Loucy (cell line): Measurements from ENCODE around the gene GCH1.
"Not testable (repeated sequence)": the region's sequence is repeated elsewhere in the genome, so short reads cannot be mapped to it uniquely, and the experiment has no call there.

ENCODE experiments used
- H2AFZ ChIP-seq: fragments of 200-600 bp; sonication (generic); 2 replicates; pipeline ENCODE4 v1.6.0; 2016; ENCODE audit warnings: antibody characterized with exemption, mild to moderate bottlenecking, low read length, moderate library complexity
- H3F3A ChIP-seq: fragments of 200-600 bp; 2 replicates; pipeline ENCODE4 v1.6.0; 2016; ENCODE audit warnings: antibody characterized with exemption, low read depth, mild to moderate bottlenecking
- H3K27me3 ChIP-seq: fragments of 200-600 bp; sonication (generic); 2 replicates; pipeline ENCODE4 v1.6.1; 2014; ENCODE audit warnings: low read length, mild to moderate bottlenecking; ENCODE audit not compliant: insufficient read depth, poor library complexity, severe bottlenecking
- H3K36me3 ChIP-seq: fragments of 200-600 bp; sonication (generic); 2 replicates; pipeline ENCODE4 v1.6.1; 2016; ENCODE audit warnings: low read length; ENCODE audit not compliant: insufficient read depth
- H3K4me1 ChIP-seq: fragments of 200-600 bp; sonication (generic); 2 replicates; pipeline ENCODE4 v1.5.1; 2014; ENCODE audit warnings: low read length, mild to moderate bottlenecking; ENCODE audit not compliant: insufficient read depth, poor library complexity, severe bottlenecking
- H3K4me2 ChIP-seq: fragments of 200-600 bp; sonication (generic); 2 replicates; pipeline ENCODE4 v1.6.0; 2014; ENCODE audit warnings: antibody characterized with exemption, low read length, low read depth, mild to moderate bottlenecking; ENCODE audit not compliant: poor library complexity, severe bottlenecking
- H3K4me3 ChIP-seq: fragments of 200-600 bp; sonication (generic); 2 replicates; pipeline ENCODE4 v1.5.1; 2014; ENCODE audit warnings: low read length, mild to moderate bottlenecking, mixed read lengths; ENCODE audit not compliant: poor library complexity, severe bottlenecking
- H3K79me2 ChIP-seq: fragments of 200-600 bp; sonication (generic); 2 replicates; pipeline ENCODE4 v1.6.1; 2014; ENCODE audit warnings: low read length; ENCODE audit not compliant: insufficient read depth
- H3K9ac ChIP-seq: fragments of 200-600 bp; sonication (generic); 2 replicates; pipeline ENCODE4 v1.6.0; 2014; ENCODE audit warnings: mild to moderate bottlenecking, low read depth, low read length, moderate library complexity; ENCODE audit not compliant: poor library complexity, severe bottlenecking
- H3K9me2 ChIP-seq: fragments of 200-600 bp; sonication (generic); replicated peaks from 2 replicates; pipeline ENCODE4 v1.6.1; 2016; ENCODE audit warnings: low read depth, low read length, mixed read lengths
- H3K9me3 ChIP-seq: fragments of 200-600 bp; sonication (generic); 2 replicates; pipeline ENCODE4 v1.6.1; 2014; ENCODE audit warnings: mild to moderate bottlenecking, antibody characterized with exemption, low read length, low read depth; ENCODE audit not compliant: insufficient read depth
- H4K20me1 ChIP-seq: fragments of 200-600 bp; sonication (generic); 2 replicates; pipeline ENCODE4 v1.6.0; 2014; ENCODE audit warnings: antibody characterized with exemption, low read length, mild to moderate bottlenecking; ENCODE audit not compliant: insufficient read depth, poor library complexity, severe bottlenecking
- EZH2phosphoT487 ChIP-seq: fragments of 200-600 bp; IDR thresholded peaks from 2 replicates; pipeline ENCODE4 v1.6.1; 2018; ENCODE audit warnings: antibody characterized with exemption, mild to moderate bottlenecking, moderate library complexity, borderline replicate concordance
- TF ChIP-seq, protein P1 (sequence below): fragments of 200-600 bp; sonication (generic); conservative IDR thresholded peaks from 2 replicates; pipeline ENCODE4 v1.5.1; 2014; ENCODE audit warnings: mild to moderate bottlenecking, antibody characterized with exemption, low read length

The GCH1 gene

DNA sequence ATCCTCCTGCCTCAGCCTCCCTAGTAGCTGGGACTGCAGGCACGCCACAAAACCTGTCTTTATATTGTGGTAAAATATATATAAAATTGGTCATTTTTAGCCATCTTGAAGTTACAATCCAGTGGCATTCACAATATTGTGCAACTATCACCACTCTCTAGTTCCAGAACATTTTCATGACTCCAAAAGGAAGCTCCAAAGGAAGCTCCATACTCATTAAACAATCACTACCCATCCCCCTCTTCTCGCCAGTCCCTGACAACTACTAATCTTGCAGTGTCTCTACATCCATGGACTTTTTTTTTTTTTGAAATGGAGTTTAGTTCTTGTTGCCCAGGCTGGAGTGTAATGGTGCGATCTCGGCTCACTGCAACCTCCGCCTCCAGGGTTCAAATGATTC lies 3.1 kb downstream of the GCH1 start:
- H4K20me1 ChIP-seq, result no peaks in the 10 kb centered on the region
- TF ChIP-seq, protein P1, sequence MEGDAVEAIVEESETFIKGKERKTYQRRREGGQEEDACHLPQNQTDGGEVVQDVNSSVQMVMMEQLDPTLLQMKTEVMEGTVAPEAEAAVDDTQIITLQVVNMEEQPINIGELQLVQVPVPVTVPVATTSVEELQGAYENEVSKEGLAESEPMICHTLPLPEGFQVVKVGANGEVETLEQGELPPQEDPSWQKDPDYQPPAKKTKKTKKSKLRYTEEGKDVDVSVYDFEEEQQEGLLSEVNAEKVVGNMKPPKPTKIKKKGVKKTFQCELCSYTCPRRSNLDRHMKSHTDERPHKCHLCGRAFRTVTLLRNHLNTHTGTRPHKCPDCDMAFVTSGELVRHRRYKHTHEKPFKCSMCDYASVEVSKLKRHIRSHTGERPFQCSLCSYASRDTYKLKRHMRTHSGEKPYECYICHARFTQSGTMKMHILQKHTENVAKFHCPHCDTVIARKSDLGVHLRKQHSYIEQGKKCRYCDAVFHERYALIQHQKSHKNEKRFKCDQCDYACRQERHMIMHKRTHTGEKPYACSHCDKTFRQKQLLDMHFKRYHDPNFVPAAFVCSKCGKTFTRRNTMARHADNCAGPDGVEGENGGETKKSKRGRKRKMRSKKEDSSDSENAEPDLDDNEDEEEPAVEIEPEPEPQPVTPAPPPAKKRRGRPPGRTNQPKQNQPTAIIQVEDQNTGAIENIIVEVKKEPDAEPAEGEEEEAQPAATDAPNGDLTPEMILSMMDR, result no peak
- no peak for TF ChIP-seq EZH2phosphoT487
- no peaks in the 10 kb centered on the region for H3K36me3 ChIP-seq
- H3K4me3 ChIP-seq, result no peak overlapping the region
- H3F3A ChIP-seq, result no peaks in the 10 kb centered on the region
- H3K9me3 ChIP-seq, result no peaks in the 10 kb centered on the region
- H3K4me2 ChIP-seq, result no peak overlapping the region
- H3K9ac ChIP-seq, result no peak overlapping the region
- H2AFZ ChIP-seq, result no peak overlapping the region
- H3K9me2 ChIP-seq, result no peaks in the 10 kb centered on the region
- peaks cover 17% of the 10 kb centered on the region for H3K79me2 ChIP-seq
- no peaks in the 10 kb centered on the region for H3K27me3 ChIP-seq
- peaks cover 22% of the 10 kb centered on the region for H3K4me1 ChIP-seq

DNA sequence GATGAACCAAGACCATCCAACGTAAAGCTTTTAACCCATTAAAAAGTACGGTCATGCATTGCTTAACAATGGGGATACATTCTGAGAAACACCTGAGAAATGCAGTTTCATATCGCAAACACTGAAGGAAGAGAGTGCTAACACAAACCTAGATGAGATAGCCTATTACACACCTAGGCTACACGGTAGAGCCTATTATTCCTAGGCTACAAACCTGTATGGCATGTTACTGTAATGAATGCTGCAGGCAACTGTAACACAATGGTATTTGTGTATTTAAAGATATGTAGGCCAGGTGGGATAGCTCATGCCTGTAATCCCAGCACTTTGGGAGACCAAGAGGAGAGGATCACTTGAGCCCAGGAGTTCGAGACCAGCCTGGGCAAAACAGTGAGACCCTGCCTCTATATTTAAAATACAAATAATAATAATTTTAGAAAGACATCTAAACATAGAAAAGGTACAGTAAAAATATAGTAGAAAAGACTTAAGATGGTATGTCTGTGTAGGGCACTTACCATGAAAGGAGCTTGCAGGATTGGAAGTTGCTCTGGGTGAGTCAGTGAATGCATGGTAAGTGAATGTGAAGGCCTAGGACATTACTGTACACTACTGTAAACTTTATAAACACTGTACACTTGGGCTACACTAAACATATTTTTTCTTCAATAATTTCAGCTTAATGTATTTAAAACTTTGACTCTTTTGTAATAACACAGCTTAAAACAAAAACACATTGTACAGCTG lies 4.6 kb downstream of the GCH1 start:
- H3K4me2 ChIP-seq, H3K9me2 ChIP-seq: not testable (repeated sequence)
- H3K79me2 ChIP-seq, result peaks cover 17% of the 10 kb centered on the region

DNA sequence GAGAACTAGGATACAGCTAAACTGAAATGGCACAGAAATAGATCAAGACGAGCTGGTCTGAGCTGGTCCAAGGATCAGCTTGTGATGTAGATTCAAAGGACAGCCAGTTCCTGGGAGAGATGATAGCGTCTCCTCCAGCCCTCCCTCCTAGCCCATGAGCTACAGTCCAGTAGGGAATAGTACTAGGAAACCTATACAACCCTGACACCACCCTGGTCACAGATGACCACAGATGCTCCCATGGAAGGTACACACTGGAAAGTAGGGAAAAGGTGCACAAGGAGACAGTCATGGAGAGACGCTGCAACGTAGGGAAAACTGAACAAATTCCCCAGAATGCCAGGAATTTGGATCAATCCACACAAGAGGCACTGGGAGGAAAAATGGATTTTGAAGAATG lies 6.9 kb downstream of the GCH1 start:
- peaks cover 11% of the 10 kb centered on the region; the same call in 1 of the 2 replicates for H3K79me2 ChIP-seq
- TF ChIP-seq, protein P1, result no peak
- TF ChIP-seq EZH2phosphoT487, result no peak
- H3K27me3 ChIP-seq, result no peaks in the 10 kb centered on the region
- H3K4me1 ChIP-seq, result peaks cover 16% of the 10 kb centered on the region
- no peak overlapping the region for H3K4me2 ChIP-seq
- H3K9me3 ChIP-seq, result no peaks in the 10 kb centered on the region
- no peak overlapping the region for H3K9ac ChIP-seq
- no peaks in the 10 kb centered on the region for H3K9me2 ChIP-seq
- H3F3A ChIP-seq, result no peaks in the 10 kb centered on the region
- no peak overlapping the region for H3K4me3 ChIP-seq
- H4K20me1 ChIP-seq, result no peaks in the 10 kb centered on the region
- H2AFZ ChIP-seq, result no peak overlapping the region
- no peaks in the 10 kb centered on the region for H3K36me3 ChIP-seq

More for the DNA sequence above, 4.6 kb downstream of the GCH1 start:
- H3K27me3 ChIP-seq, H3F3A ChIP-seq, H3K4me3 ChIP-seq, H4K20me1 ChIP-seq, H2AFZ ChIP-seq, H3K9ac ChIP-seq, H3K9me3 ChIP-seq, H3K36me3 ChIP-seq: not testable (repeated sequence)
- peaks cover 22% of the 10 kb centered on the region for H3K4me1 ChIP-seq

DNA sequence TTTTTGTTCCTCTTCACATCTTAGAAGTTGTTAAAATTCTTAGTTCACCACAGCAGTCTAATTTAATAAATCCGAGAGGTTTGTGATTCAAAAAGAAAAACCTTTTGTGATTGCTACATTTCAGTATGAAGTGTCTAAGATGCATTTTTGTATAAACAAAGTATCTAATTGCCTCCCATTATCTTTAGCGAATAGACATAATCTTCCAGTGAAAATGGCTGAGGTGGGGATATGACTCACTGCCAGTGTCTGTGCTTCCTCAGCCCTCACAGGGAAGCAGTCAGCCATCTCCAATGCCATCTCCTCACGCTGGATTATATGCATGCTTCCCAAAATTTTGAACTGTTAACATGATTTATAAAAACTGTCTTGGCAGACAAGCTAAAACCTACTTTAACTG lies 7.6 kb downstream of the GCH1 start:
- no peak overlapping the region for H3K4me3 ChIP-seq
- H3K9me2 ChIP-seq, result no peaks in the 10 kb centered on the region
- peaks cover 13% of the 10 kb centered on the region for H3K4me1 ChIP-seq
- TF ChIP-seq, protein P1, result no peak
- no peak for TF ChIP-seq EZH2phosphoT487
- no peak overlapping the region for H3K4me2 ChIP-seq
- 0 out of 2 replicates have a peak, but pooled peaks cover 6% of the 10 kb centered on the region for H3K79me2 ChIP-seq
- H3K27me3 ChIP-seq, result no peaks in the 10 kb centered on the region
- H3K9ac ChIP-seq, result no peak overlapping the region
- no peaks in the 10 kb centered on the region for H3F3A ChIP-seq
- no peaks in the 10 kb centered on the region for H4K20me1 ChIP-seq
- no peaks in the 10 kb centered on the region for H3K9me3 ChIP-seq
- no peaks in the 10 kb centered on the region for H3K36me3 ChIP-seq
- no peak overlapping the region for H2AFZ ChIP-seq
